Fibroblast of lung (primary cell): ENCODE measurements around the gene PPIF. TPM values are rescaled to one million over a fixed set of nuclear protein-coding genes. Genes with fewer than 3 reads are reported as not detected.
A peak's percentile ranks its signal among the peaks of the same experiment; 100 is the strongest.

Experiments
- DNase-seq, 2 donors: peaks; one replicate each; pipeline versions ENCODE4 v3.0.0 to v3.0.0-alpha.2; 2010; ENCODE audit warnings: low read depth in 2 of 2
- H2AFZ ChIP-seq: 2 replicates; pipeline ENCODE4 v1.5.1; 2012; ENCODE audit warnings: low read length, control low read depth, inconsistent platforms
- H3K27ac ChIP-seq: 2 replicates; pipeline ENCODE4 v1.5.1; 2011; ENCODE audit warnings: low read length, control low read depth; ENCODE audit not compliant: insufficient read depth
- H3K27me3 ChIP-seq: 2 replicates; pipeline ENCODE4 v1.5.1; 2011; ENCODE audit warnings: mild to moderate bottlenecking, low read length; ENCODE audit not compliant: control insufficient read depth, insufficient read depth
- H3K36me3 ChIP-seq: 2 replicates; pipeline ENCODE4 v1.5.1; 2011; ENCODE audit warnings: low read length; ENCODE audit not compliant: control insufficient read depth, insufficient read depth
- H3K4me1 ChIP-seq: 2 replicates; pipeline ENCODE4 v1.5.1; 2011; ENCODE audit warnings: low read length; ENCODE audit not compliant: control insufficient read depth, insufficient read depth; ENCODE audit errors: extremely low read depth
- H3K4me2 ChIP-seq: 2 replicates; pipeline ENCODE4 v1.5.1; 2011; ENCODE audit warnings: low read length, control low read depth; ENCODE audit not compliant: insufficient read depth; ENCODE audit errors: extremely low read depth
- H3K4me3 ChIP-seq, 4 experiments: fragments of 200-600 bp in 1 of 4; sonication (generic) in 1 of 4; replicated peaks in 1 of 4; 2 replicates each; pipeline ENCODE4 v1.5.1; 2011 to 2016; ENCODE audit warnings: low read length in 4 of 4, low read depth in 3 of 4, mild to moderate bottlenecking in 3 of 4, control low read depth in 2 of 4, inconsistent platforms in 1 of 4, mixed read lengths in 1 of 4; ENCODE audit not compliant: insufficient read depth in 1 of 4; ENCODE audit errors: control extremely low read depth in 1 of 4
- H3K79me2 ChIP-seq: 2 replicates; pipeline ENCODE4 v1.5.1; 2012; ENCODE audit warnings: mild to moderate bottlenecking, low read length, inconsistent platforms; ENCODE audit not compliant: control insufficient read depth, insufficient read depth
- H3K9ac ChIP-seq: 2 replicates; pipeline ENCODE4 v1.5.1; 2011; ENCODE audit warnings: mild to moderate bottlenecking, low read length, control low read depth; ENCODE audit not compliant: insufficient read depth
- H3K9me3 ChIP-seq: 2 replicates; pipeline ENCODE4 v1.5.1; 2012; ENCODE audit warnings: low read depth, low read length; ENCODE audit not compliant: control insufficient read depth, insufficient read depth
- H4K20me1 ChIP-seq: 2 replicates; pipeline ENCODE4 v1.5.1; 2011; ENCODE audit warnings: low read length; ENCODE audit not compliant: control insufficient read depth, insufficient read depth; ENCODE audit errors: extremely low read depth
- CTCF ChIP-seq, 2 donors: IDR thresholded peaks in 1 of 2; conservative IDR thresholded peaks in 1 of 2; 1 replicate in 1 of 2; 2 replicates in 1 of 2; pipeline ENCODE4 v1.5.1; 2011 to 2012; ENCODE audit warnings: low read length in 2 of 2, control low read depth in 1 of 2, inconsistent platforms in 1 of 2, low read depth in 1 of 2, mild to moderate bottlenecking in 1 of 2
- EZH2 ChIP-seq: IDR thresholded peaks from 2 replicates; pipeline ENCODE4 v1.5.1; 2012; ENCODE audit warnings: low read length, control low read depth, mild to moderate bottlenecking; ENCODE audit errors: missing control alignments
- polyA plus RNA-seq, 2 donors: library from polyadenylated mRNA; depleted of rRNA in 1 of 2; stranded (reverse) in 1 of 2; unstranded in 1 of 2; fragments of >200 nt; gene quantifications; 2 replicates each; pipeline ENCODE4 v1.2.1, GENCODE V29; 2011 to 2012; ENCODE audit warnings: missing spikeins in 1 of 2
- total RNA-seq: library from RNA; depleted of rRNA; stranded (reverse); fragments of >200 nt; gene quantifications from 2 replicates; pipeline ENCODE4 v1.2.1, GENCODE V29; 2014

PPIF gene
- total and polyA plus RNA-seq, 2 donors (not counting 1 experiment from before 2014, with no cell fraction given) = 18.7 to 63.0 TPM

- H3K9ac ChIP-seq = no peak overlapping the region
- no peaks in the 10 kb centered on the region for H3K79me2 ChIP-seq
- no peak for DNase-seq
- no peak overlapping the region for H3K4me3 ChIP-seq
- H4K20me1 ChIP-seq = no peaks in the 10 kb centered on the region
- no peaks in the 10 kb centered on the region for H3K36me3 ChIP-seq
- H3K9me3 ChIP-seq = no peaks in the 10 kb centered on the region
- no peak overlapping the region for H3K4me2 ChIP-seq
- no peak overlapping the region for H3K27ac ChIP-seq
- peaks cover 30% of the 10 kb centered on the region for H3K4me1 ChIP-seq
- TF ChIP-seq EZH2 (no peak), CTCF (conservative IDR thresholded peaks at IDR 0.05 in 1 of 2, IDR thresholded peaks at IDR 0.05 in 1 of 2; ENCODE audit: low read depth in 1 of 2, low read length in 2 of 2) (no peak)
- H2AFZ ChIP-seq = no peak overlapping the region
- no peaks in the 10 kb centered on the region for H3K27me3 ChIP-seq
Measured at GRCh38 chr10:79321951-79322350, 25.3 kb upstream of the PPIF start.

- H4K20me1 ChIP-seq = no peaks in the 10 kb centered on the region
- no peak overlapping the region for H3K4me2 ChIP-seq
- no peak overlapping the region for H2AFZ ChIP-seq
- no peaks in the 10 kb centered on the region for H3K36me3 ChIP-seq
- H3K4me1 ChIP-seq = peaks cover 23% of the 10 kb centered on the region
- H3K27ac ChIP-seq = no peak overlapping the region
- TF ChIP-seq CTCF (conservative IDR thresholded peaks at IDR 0.05 in 1 of 2, IDR thresholded peaks at IDR 0.05 in 1 of 2; ENCODE audit: low read depth in 1 of 2, low read length in 2 of 2) = no peak
- no peak for TF ChIP-seq EZH2
- H3K9me3 ChIP-seq = no peaks in the 10 kb centered on the region
- H3K4me3 ChIP-seq = no peak overlapping the region
- peak; percentile 89 to 90 for DNase-seq
- H3K79me2 ChIP-seq = no peaks in the 10 kb centered on the region
- no peak overlapping the region for H3K9ac ChIP-seq
- no peaks in the 10 kb centered on the region for H3K27me3 ChIP-seq
Measured at GRCh38 chr10:79322616-79323543, 24.4 kb upstream of the PPIF start.

GRCh38 chr10:79323602-79324001 lies 23.7 kb upstream of the PPIF start:
- H3K9ac ChIP-seq = no peak overlapping the region
- DNase-seq = no peak
- no peaks in the 10 kb centered on the region for H3K9me3 ChIP-seq
- H4K20me1 ChIP-seq = no peaks in the 10 kb centered on the region
- H3K4me2 ChIP-seq = no peak overlapping the region
- no peaks in the 10 kb centered on the region for H3K27me3 ChIP-seq
- no peak overlapping the region for H2AFZ ChIP-seq
- peaks cover 16% of the 10 kb centered on the region for H3K4me1 ChIP-seq
- H3K4me3 ChIP-seq = no peak overlapping the region
- TF ChIP-seq CTCF (conservative IDR thresholded peaks at IDR 0.05 in 1 of 2, IDR thresholded peaks at IDR 0.05 in 1 of 2; ENCODE audit: low read depth in 1 of 2, low read length in 2 of 2) (no peak), EZH2 (no peak)
- H3K27ac ChIP-seq = no peak overlapping the region
- no peaks in the 10 kb centered on the region for H3K36me3 ChIP-seq
- no peaks in the 10 kb centered on the region for H3K79me2 ChIP-seq
